IMR-90 (cell line): ENCODE data around the gene ACSS3.

ENCODE experiments used
- BHLHE40 ChIP-seq: fragments of 150-350 bp; IDR thresholded peaks from 2 replicates; pipeline ENCODE4 v1.6.1; 2016; ENCODE audit warnings: mild to moderate bottlenecking, low read depth, low read length
- CEBPB ChIP-seq: IDR thresholded peaks from 2 replicates; pipeline ENCODE4 v1.6.1; 2012; ENCODE audit warnings: low read depth, low read length, improper control_type of control experiment
- CTCF ChIP-seq: conservative IDR thresholded peaks from 2 replicates; pipeline ENCODE4 v1.5.1; 2012; ENCODE audit warnings: mild to moderate bottlenecking, low read depth, low read length, improper control_type of control experiment
- ELK1 ChIP-seq: fragments of 150-350 bp; IDR thresholded peaks from 2 replicates; pipeline ENCODE4 v1.6.1; 2016; ENCODE audit warnings: low read depth, mild to moderate bottlenecking, low read length, moderate library complexity, borderline replicate concordance
- FOS ChIP-seq: fragments of 150-350 bp; IDR thresholded peaks from 2 replicates; pipeline ENCODE4 v1.6.1; 2016; ENCODE audit warnings: low read depth, low read length
- MAFK ChIP-seq: IDR thresholded peaks from 2 replicates; pipeline ENCODE4 v1.6.1; 2012; ENCODE audit warnings: low read depth, low read length, improper control_type of control experiment
- NFE2L2 ChIP-seq: fragments of 150-350 bp; IDR thresholded peaks from 2 replicates; pipeline ENCODE4 v1.6.1; 2016; ENCODE audit warnings: low read depth, mild to moderate bottlenecking, low read length
- POLR2A ChIP-seq: IDR thresholded peaks from 2 replicates; pipeline ENCODE4 v1.6.1; 2012; ENCODE audit warnings: mild to moderate bottlenecking, low read depth, low read length
- RAD21 ChIP-seq: IDR thresholded peaks from 2 replicates; pipeline ENCODE4 v1.6.1; 2012; ENCODE audit warnings: low read length, improper control_type of control experiment
- RCOR1 ChIP-seq: IDR thresholded peaks from 2 replicates; pipeline ENCODE4 v1.6.1; 2012; ENCODE audit warnings: mild to moderate bottlenecking, low read length, improper control_type of control experiment; ENCODE audit not compliant: insufficient replicate concordance
- RFX5 ChIP-seq: IDR thresholded peaks from 2 replicates; pipeline ENCODE4 v1.8.0; 2012; ENCODE audit warnings: low read depth, mild to moderate bottlenecking, low read length, moderate library complexity
- SMC3 ChIP-seq: fragments of 150-350 bp; IDR thresholded peaks from 2 replicates; pipeline ENCODE4 v1.6.1; 2016; ENCODE audit warnings: low read depth, mild to moderate bottlenecking, antibody characterized with exemption, low read length, moderate library complexity
- USF2 ChIP-seq: fragments of 150-350 bp; IDR thresholded peaks from 2 replicates; pipeline ENCODE4 v1.6.1; 2017; ENCODE audit warnings: mild to moderate bottlenecking, antibody characterized with exemption, low read length, low read depth

GRCh38 chr12:81229759-81230158 is 151.9 kb downstream of the ACSS3 start:
- TF ChIP-seq NFE2L2 (no peak), CTCF (no peak), POLR2A (no peak), RFX5 (no peak), BHLHE40 (no peak), MAFK (no peak), ELK1 (no peak), RAD21 (no peak), SMC3 (no peak), USF2 (no peak), FOS (no peak), RCOR1 (no peak), CEBPB (no peak)
